GM21528 (cell line): ENCODE data around the gene EFCAB6.
A peak's percentile ranks its signal among the peaks of the same experiment; 100 is the strongest.

ENCODE experiments used
- ATAC-seq: cut with Tn5 transposase; IDR thresholded peaks from one replicate; pipeline ENCODE4 v1.9.1; 2021; ENCODE audit warnings: mild to moderate bottlenecking, moderate library complexity; ENCODE audit not compliant: unreplicated experiment, low FRiP score

The EFCAB6 gene

GRCh38 chr22:43819931-43820640 is 8.0 kb upstream of the EFCAB6 start:
- no peak for ATAC-seq

GRCh38 chr22:43819421-43819921 is 7.4 kb upstream of the EFCAB6 start:
- no peak for ATAC-seq

- no peak for ATAC-seq
These were observed 6.9 kb upstream of the EFCAB6 start for GRCh38 chr22:43818981-43819380.

- ATAC-seq = no peak
These were observed 5.3 kb upstream of the EFCAB6 start for GRCh38 chr22:43817402-43817801.

GRCh38 chr22:43814264-43814663 is 2.2 kb upstream of the EFCAB6 start:
- ATAC-seq = no peak

- ATAC-seq = no peak
These were observed 785 bp upstream of the EFCAB6 start for GRCh38 chr22:43812890-43813289.

- ATAC-seq = peak; percentile 26
These were observed 342 bp downstream of the EFCAB6 start for GRCh38 chr22:43811777-43812148.

GRCh38 chr22:43802897-43803495 is 9.1 kb downstream of the EFCAB6 start:
- ATAC-seq = no peak

GRCh38 chr22:43800970-43801369 is 11.1 kb downstream of the EFCAB6 start:
- no peak for ATAC-seq

GRCh38 chr22:43798492-43798891 is 13.6 kb downstream of the EFCAB6 start:
- ATAC-seq = no peak

- ATAC-seq = no peak
These were observed 15.5 kb downstream of the EFCAB6 start for GRCh38 chr22:43796567-43796966.

GRCh38 chr22:43795320-43795719 is 16.8 kb downstream of the EFCAB6 start:
- ATAC-seq = no peak

GRCh38 chr22:43792905-43793304 is 19.2 kb downstream of the EFCAB6 start:
- ATAC-seq = no peak

- ATAC-seq = no peak
These were observed 22.7 kb downstream of the EFCAB6 start for GRCh38 chr22:43789452-43789851.

- no peak for ATAC-seq
These were observed 28.3 kb downstream of the EFCAB6 start for GRCh38 chr22:43783777-43784176.

GRCh38 chr22:43782448-43782847 is 29.7 kb downstream of the EFCAB6 start:
- ATAC-seq = no peak

GRCh38 chr22:43777286-43777685 is 34.8 kb downstream of the EFCAB6 start:
- no peak for ATAC-seq

GRCh38 chr22:43776081-43776670 is 35.9 kb downstream of the EFCAB6 start:
- no peak for ATAC-seq

- no peak for ATAC-seq
These were observed 37.7 kb downstream of the EFCAB6 start for GRCh38 chr22:43774318-43774915.

GRCh38 chr22:43772831-43773230 is 39.3 kb downstream of the EFCAB6 start:
- no peak for ATAC-seq

- ATAC-seq = no peak
These were observed 56.7 kb downstream of the EFCAB6 start for GRCh38 chr22:43755452-43755851.
